GM19395 (cell line): ENCODE data around the gene ZACN.

Source experiments
- ATAC-seq: cut with Tn5 transposase; IDR thresholded peaks from one replicate; pipeline ENCODE4 v1.9.1; 2021; ENCODE audit warnings: mild to moderate bottlenecking, moderate library complexity; ENCODE audit not compliant: unreplicated experiment

ZACN gene

DNA sequence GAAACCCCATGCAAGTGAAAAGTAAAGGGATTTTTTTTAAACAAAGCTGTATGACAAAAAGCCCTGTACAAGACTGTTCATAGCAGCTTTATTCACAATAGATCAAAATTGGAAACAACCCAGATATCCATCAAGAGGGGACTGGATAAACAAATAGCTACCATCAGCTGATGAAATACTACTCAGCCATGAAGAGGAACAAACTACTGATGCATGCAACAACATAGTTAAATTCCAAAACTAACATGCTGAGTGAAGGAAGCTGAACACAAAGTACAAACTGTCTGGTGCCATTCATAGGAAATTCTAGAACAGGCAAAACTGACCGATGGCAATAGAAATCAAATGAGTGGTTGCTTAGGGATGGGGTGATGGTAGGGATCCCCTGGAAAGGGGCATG lies 46.9 kb downstream of the ZACN start:
- ATAC-seq, result no peak

DNA sequence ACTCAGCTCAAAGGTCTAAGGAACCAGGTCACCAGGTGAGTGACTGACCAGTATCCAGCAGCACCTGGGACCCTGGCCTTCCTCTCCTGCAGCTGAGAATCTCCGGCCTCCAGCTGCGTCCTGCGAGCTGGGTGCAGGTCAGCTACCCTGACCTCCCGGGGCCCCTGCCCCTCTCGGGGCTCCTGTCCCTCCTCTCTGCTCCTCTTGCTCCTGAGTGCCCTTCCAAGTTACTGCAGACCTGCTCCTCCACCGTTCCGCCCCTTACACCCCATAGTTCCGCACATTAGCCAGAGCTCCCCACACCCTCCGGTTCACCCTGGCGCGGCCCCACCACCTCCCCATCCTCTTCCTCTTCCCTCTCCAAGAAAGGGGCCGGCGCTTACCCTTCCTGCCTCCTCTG lies 51.5 kb downstream of the ZACN start:
- ATAC-seq, result no peak

DNA sequence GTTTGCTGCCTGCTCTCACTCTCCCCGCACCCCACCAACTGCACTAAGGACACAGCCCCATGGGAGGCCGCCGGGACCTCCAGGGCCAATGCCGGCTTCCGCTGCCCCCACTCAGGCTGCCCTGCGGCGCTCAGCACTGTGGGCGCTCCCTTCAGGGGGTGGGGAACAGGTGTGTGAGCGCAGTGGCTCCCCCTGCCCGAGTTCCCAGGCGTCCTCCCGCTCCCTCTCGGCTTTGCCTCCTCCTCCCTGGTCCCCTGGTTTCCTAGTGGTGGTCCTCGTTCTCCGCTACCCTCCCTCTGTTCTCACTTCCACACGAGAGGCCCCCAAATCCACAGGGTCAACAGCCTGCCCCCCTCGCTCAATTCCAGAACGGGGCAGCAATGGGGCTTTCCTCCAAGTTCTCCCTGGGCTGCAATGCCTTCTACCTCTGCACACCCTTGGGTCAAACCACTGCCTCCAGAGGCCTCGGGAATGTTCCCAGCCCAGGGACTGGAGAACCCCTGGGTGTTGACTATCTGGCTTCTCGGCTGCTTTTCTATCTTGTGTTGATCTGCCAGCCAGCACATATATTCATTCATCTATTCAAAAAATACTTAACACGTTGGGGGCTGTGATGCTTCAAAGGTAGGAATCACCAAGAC lies 52.2 kb downstream of the ZACN start:
- no peak for ATAC-seq

DNA sequence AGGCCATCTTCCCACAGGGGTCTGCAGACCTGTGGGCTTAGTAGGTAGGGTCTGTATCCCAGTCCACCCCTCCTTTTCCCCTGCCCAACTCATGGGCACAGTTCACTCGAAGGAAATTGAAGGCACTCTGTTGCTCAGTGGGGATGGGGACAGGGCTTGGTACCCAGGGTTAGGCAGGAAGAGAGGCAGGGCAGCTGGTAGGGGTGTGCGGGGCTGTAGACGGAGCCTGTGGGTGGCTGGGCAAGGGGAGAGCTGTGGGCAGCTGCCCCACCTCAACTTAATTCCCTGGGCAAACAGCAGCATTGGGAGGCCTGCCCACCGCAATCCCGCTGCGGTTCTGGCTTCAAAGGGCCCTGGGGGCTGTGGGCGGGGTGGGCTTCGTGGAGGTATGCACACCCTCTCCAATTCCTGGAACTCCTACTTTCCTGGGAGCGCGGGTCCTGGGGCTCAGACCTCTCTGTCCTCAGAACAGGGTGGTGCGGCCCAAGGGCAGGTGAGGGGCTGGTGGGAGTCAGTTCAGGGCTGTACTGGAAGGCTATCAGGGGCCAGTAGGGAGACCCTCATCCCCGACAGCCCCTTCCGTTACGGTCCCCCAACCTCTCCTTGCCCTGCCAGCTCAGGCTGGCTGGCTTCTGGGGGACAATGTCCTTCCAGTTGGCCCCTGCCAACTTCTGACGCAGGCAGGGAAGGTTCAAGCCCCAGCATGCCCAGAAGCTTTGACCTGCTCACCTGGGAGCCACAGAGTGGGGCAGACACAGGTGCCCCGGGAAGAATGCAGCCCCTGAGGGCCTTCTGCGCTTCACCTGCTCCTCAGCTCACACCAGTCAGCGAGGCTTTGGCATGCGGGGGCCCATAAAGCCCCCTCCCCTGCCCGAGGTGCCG lies 53.0 kb downstream of the ZACN start:
- no peak for ATAC-seq
